MV-4-11 (cell line): ENCODE measurements around the gene CYSLTR2.
"Not testable (repeated sequence)": the region's sequence is repeated elsewhere in the genome, so short reads cannot be mapped to it uniquely, and the experiment has no call there.

ENCODE experiments used
- DNase-seq: peaks from one replicate; lab custom pipeline; 2025; lab: John Stamatoyannopoulos, UW

The CYSLTR2 gene

GRCh38 chr13:48693998-48694397 lies 40.3 kb downstream of the CYSLTR2 start:
- no peak for DNase-seq

- DNase-seq = no peak
Measured at GRCh38 chr13:48695776-48696175, 42.0 kb downstream of the CYSLTR2 start.

GRCh38 chr13:48696676-48697075 lies 42.9 kb downstream of the CYSLTR2 start:
- not testable (repeated sequence) for DNase-seq

- no peak for DNase-seq
Measured at GRCh38 chr13:48707405-48707804, 53.7 kb downstream of the CYSLTR2 start.

GRCh38 chr13:48708764-48709163 lies 55.0 kb downstream of the CYSLTR2 start:
- DNase-seq = no peak

- no peak for DNase-seq
Measured at GRCh38 chr13:48709213-48709612, 55.5 kb downstream of the CYSLTR2 start.

- no peak for DNase-seq
Measured at GRCh38 chr13:48710160-48710559, 56.4 kb downstream of the CYSLTR2 start.

- no peak for DNase-seq
Measured at GRCh38 chr13:48712141-48712540, 58.4 kb downstream of the CYSLTR2 start.

- no peak for DNase-seq
Measured at GRCh38 chr13:48715977-48716376, 62.2 kb downstream of the CYSLTR2 start.

GRCh38 chr13:48720621-48721020 lies 66.9 kb downstream of the CYSLTR2 start:
- DNase-seq = no peak

- no peak for DNase-seq
Measured at GRCh38 chr13:48723168-48723567, 69.4 kb downstream of the CYSLTR2 start.

GRCh38 chr13:48725271-48725670 lies 71.5 kb downstream of the CYSLTR2 start:
- DNase-seq = no peak

GRCh38 chr13:48726711-48727110 lies 73.0 kb downstream of the CYSLTR2 start:
- DNase-seq = no peak

GRCh38 chr13:48727241-48728011 lies 73.7 kb downstream of the CYSLTR2 start:
- DNase-seq = peak; percentile 60

- no peak for DNase-seq
Measured at GRCh38 chr13:48728226-48728625, 74.5 kb downstream of the CYSLTR2 start.

GRCh38 chr13:48728876-48729275 lies 75.1 kb downstream of the CYSLTR2 start:
- no peak for DNase-seq

GRCh38 chr13:48729856-48730255 lies 76.1 kb downstream of the CYSLTR2 start:
- no peak for DNase-seq

- no peak for DNase-seq
Measured at GRCh38 chr13:48731001-48731658, 77.4 kb downstream of the CYSLTR2 start.

GRCh38 chr13:48731957-48732569 lies 78.3 kb downstream of the CYSLTR2 start:
- DNase-seq = peak; percentile 44

- DNase-seq = peak; percentile 26
Measured at GRCh38 chr13:48733739-48734335, 80.1 kb downstream of the CYSLTR2 start.

GRCh38 chr13:48735571-48735970 lies 81.8 kb downstream of the CYSLTR2 start:
- DNase-seq = no peak

- no peak for DNase-seq
Measured at GRCh38 chr13:48737689-48738088, 84.0 kb downstream of the CYSLTR2 start.

GRCh38 chr13:48738311-48738710 lies 84.6 kb downstream of the CYSLTR2 start:
- peak; percentile 16 for DNase-seq
